ENCODE measurements around the gene LRMDA. TPM values are rescaled to one million over a fixed set of nuclear protein-coding genes. Genes with fewer than 3 reads are reported as not detected.

The LRMDA gene
- total RNA-seq, 2 experiments from 2014 or later, result not detected

GRCh38 chr10:75936841-75937240, 505.4 kb downstream of the LRMDA start:
- Histone ChIP-seq H3K4me3 (ENCODE audit: low read depth, low read length, poor library complexity, severe bottlenecking) (no peak overlapping the region), H3K79me2 (ENCODE audit: insufficient read depth, low read depth, low read length) (no peaks in the 10 kb centered on the region), H3K9me2 (ENCODE audit: insufficient read depth, low read length) (no peaks in the 10 kb centered on the region), H3K9me3 (ENCODE audit: low read length) (no peaks in the 10 kb centered on the region), H3K36me3 (ENCODE audit: insufficient read depth, low read length) (no peaks in the 10 kb centered on the region), H3K4me2 (ENCODE audit: low read length) (no peak overlapping the region), H4K20me1 (ENCODE audit: insufficient read depth, low read length) (no peaks in the 10 kb centered on the region), H3K4me1 (ENCODE audit: insufficient read depth, low read length, poor library complexity, severe bottlenecking) (no peaks in the 10 kb centered on the region), H2AFZ (ENCODE audit: low read length) (no peak overlapping the region), H3K27ac (ENCODE audit: low read depth, low read length, poor library complexity, severe bottlenecking) (no peak overlapping the region)
- BruUV-seq (replicated peaks), result no TSS peak
- ChIA-PET CTCF (ENCODE audit: unreplicated experiment) (no interaction called here), POLR2A (no interaction called here)
- DNase-seq (ENCODE audit: low spot score), result no peak
- TF ChIP-seq EZH2phosphoT487 (IDR thresholded peaks at IDR 0.05; ENCODE audit: borderline replicate concordance, low read depth, low read length) (no peak), CTCF (conservative IDR thresholded peaks at IDR 0.05; ENCODE audit: low read length) (no peak)
- intact Hi-C loops (cut with micrococcal nuclease; ENCODE audit: unreplicated experiment), result no loop called here

- Histone ChIP-seq H3K9me2 (ENCODE audit: insufficient read depth, low read length) (no peaks in the 10 kb centered on the region), H3K9me3 (ENCODE audit: low read length) (no peaks in the 10 kb centered on the region), H3K4me3 (ENCODE audit: low read depth, low read length, poor library complexity, severe bottlenecking) (no peak overlapping the region), H2AFZ (ENCODE audit: low read length) (no peak overlapping the region), H3K4me1 (ENCODE audit: insufficient read depth, low read length, poor library complexity, severe bottlenecking) (no peaks in the 10 kb centered on the region), H3K27ac (ENCODE audit: low read depth, low read length, poor library complexity, severe bottlenecking) (no peak overlapping the region), H3K36me3 (ENCODE audit: insufficient read depth, low read length) (no peaks in the 10 kb centered on the region), H4K20me1 (ENCODE audit: insufficient read depth, low read length) (no peaks in the 10 kb centered on the region), H3K4me2 (ENCODE audit: low read length) (no peak overlapping the region), H3K79me2 (ENCODE audit: insufficient read depth, low read depth, low read length) (no peaks in the 10 kb centered on the region)
- ChIA-PET POLR2A (interaction anchor here (0.6 kb wide), 1 partner anchor 59 kb away, joined by 3 read pairs; no protein-coding TSS in a partner anchor), CTCF (ENCODE audit: unreplicated experiment) (no interaction called here)
- intact Hi-C loops (cut with micrococcal nuclease; ENCODE audit: unreplicated experiment), result no loop called here
- DNase-seq (ENCODE audit: low spot score), result no peak
- TF ChIP-seq EZH2phosphoT487 (IDR thresholded peaks at IDR 0.05; ENCODE audit: borderline replicate concordance, low read depth, low read length) (no peak), CTCF (conservative IDR thresholded peaks at IDR 0.05; ENCODE audit: low read length) (no peak)
- no TSS peak for BruUV-seq (replicated peaks)
These were observed 506.4 kb downstream of the LRMDA start for GRCh38 chr10:75937823-75938222.

GRCh38 chr10:75938380-75939122, 507.1 kb downstream of the LRMDA start:
- Histone ChIP-seq H3K4me1 (ENCODE audit: insufficient read depth, low read length, poor library complexity, severe bottlenecking) (no peaks in the 10 kb centered on the region), H4K20me1 (ENCODE audit: insufficient read depth, low read length) (no peaks in the 10 kb centered on the region), H2AFZ (ENCODE audit: low read length) (no peak overlapping the region), H3K36me3 (ENCODE audit: insufficient read depth, low read length) (no peaks in the 10 kb centered on the region), H3K9me3 (ENCODE audit: low read length) (no peaks in the 10 kb centered on the region), H3K27ac (ENCODE audit: low read depth, low read length, poor library complexity, severe bottlenecking) (no peak overlapping the region), H3K79me2 (ENCODE audit: insufficient read depth, low read depth, low read length) (no peaks in the 10 kb centered on the region), H3K4me3 (ENCODE audit: low read depth, low read length, poor library complexity, severe bottlenecking) (no peak overlapping the region), H3K4me2 (ENCODE audit: low read length) (no peak overlapping the region), H3K9me2 (ENCODE audit: insufficient read depth, low read length) (no peaks in the 10 kb centered on the region)
- no peak for DNase-seq (ENCODE audit: low spot score)
- CTCF ChIA-PET (ENCODE audit: unreplicated experiment), result no interaction called here
- intact Hi-C loops (cut with micrococcal nuclease; ENCODE audit: unreplicated experiment), result no loop called here
- no TSS peak for BruUV-seq (replicated peaks)
- TF ChIP-seq EZH2phosphoT487 (IDR thresholded peaks at IDR 0.05; ENCODE audit: borderline replicate concordance, low read depth, low read length) (no peak), CTCF (conservative IDR thresholded peaks at IDR 0.05; ENCODE audit: low read length) (no peak)
- POLR2A ChIA-PET, result interaction anchor here (0.6 kb wide), 1 partner anchor 58 kb away, joined by 3 read pairs; no protein-coding TSS in a partner anchor

Data from OCI-LY7 (cell line).